Endodermal cell (in vitro differentiated cells): ENCODE results near the gene CAMTA1. TPM values are rescaled to one million over a fixed set of nuclear protein-coding genes. Genes with fewer than 3 reads are reported as not detected.

Source experiments
- DNase-seq: peaks from one replicate; pipeline ENCODE4 v3.0.0-alpha.2; 2017
- H3K27ac ChIP-seq: 2 replicates; pipeline ENCODE4 v1.5.1; 2013; ENCODE audit warnings: mild to moderate bottlenecking, low read depth, low read length, moderate library complexity
- H3K27me3 ChIP-seq: 2 replicates; pipeline ENCODE4 v1.6.1; 2013; ENCODE audit warnings: mild to moderate bottlenecking, low read length, moderate library complexity; ENCODE audit not compliant: insufficient read depth, control insufficient read depth, poor library complexity, severe bottlenecking
- H3K36me3 ChIP-seq: 2 replicates; pipeline ENCODE4 v1.7.0; 2013; ENCODE audit warnings: mild to moderate bottlenecking, low read length, moderate library complexity; ENCODE audit not compliant: control insufficient read depth, insufficient read depth
- H3K4me1 ChIP-seq: one replicate; pipeline ENCODE4 v1.7.0; 2013; ENCODE audit warnings: low read length; ENCODE audit not compliant: control insufficient read depth, insufficient read depth
- H3K4me3 ChIP-seq: 2 replicates; pipeline ENCODE4 v1.5.1; 2013; ENCODE audit warnings: mild to moderate bottlenecking, low read length, moderate library complexity
- H3K9ac ChIP-seq: 2 replicates; pipeline ENCODE4 v1.6.1; 2013; ENCODE audit warnings: mild to moderate bottlenecking, low read length, moderate library complexity; ENCODE audit not compliant: poor library complexity, severe bottlenecking; ENCODE audit errors: extremely low read depth
- H3K9me3 ChIP-seq: 2 replicates; pipeline ENCODE4 v1.6.1; 2013; ENCODE audit warnings: mild to moderate bottlenecking, low read length, moderate library complexity; ENCODE audit not compliant: control insufficient read depth
- H3K27ac Mint-ChIP-seq: 2 replicates; pipeline ENCODE4 v1.8.0; 2020; ENCODE audit warnings: mixed read lengths
- H3K27me3 Mint-ChIP-seq: 2 replicates; pipeline ENCODE4 v1.8.0; 2021; ENCODE audit warnings: mild to moderate bottlenecking, mixed read lengths; ENCODE audit not compliant: insufficient read depth
- H3K36me3 Mint-ChIP-seq: 2 replicates; pipeline ENCODE4 v1.8.0; 2020; ENCODE audit warnings: low read depth, mixed read lengths
- H3K4me1 Mint-ChIP-seq: 2 replicates; pipeline ENCODE4 v1.8.0; 2020; ENCODE audit warnings: mixed read lengths
- H3K4me3 Mint-ChIP-seq: 2 replicates; pipeline ENCODE4 v1.8.0; 2020; ENCODE audit warnings: mild to moderate bottlenecking, moderate library complexity, mixed read lengths
- H3K9me3 Mint-ChIP-seq: 2 replicates; pipeline ENCODE4 v1.8.0; 2020; ENCODE audit warnings: mild to moderate bottlenecking, mixed read lengths
- CTCF ChIP-seq: fragments of 200-600 bp; sonication (generic); conservative IDR thresholded peaks from 2 replicates; pipeline ENCODE4 v1.5.0; 2021; ENCODE audit warnings: antibody characterized with exemption, mild to moderate bottlenecking
- WGBS, 2 experiments: methylation state at CpG; one replicate each; pipeline versions ENCODE4 v1.1.5 to v1.1.7; 2013; ENCODE audit warnings: missing lambda C conversion rate in 2 of 2, mixed read lengths in 1 of 2; ENCODE audit not compliant: insufficient coverage in 1 of 2, insufficient read length in 1 of 2; 5-methylcytosine and 5-hydroxymethylcytosine counted together
- total RNA-seq, 2 donors: library from RNA; stranded (reverse); fragmentation: NEBNext Ultra II Directional in 1 of 2; extraction: Animal tissue kit (Norgen Biotek cat#: 25700) in 1 of 2; gene quantifications; 2 replicates in 1 of 2; 3 replicates in 1 of 2; pipeline ENCODE4 v1.2.1, GENCODE V29; 2021

Gene CAMTA1
- total RNA-seq, 2 donors from 2014 or later: 123 to 137 TPM

- H3K27me3 ChIP-seq: no peaks in the 10 kb centered on the region
- peak; percentile 99 for TF ChIP-seq CTCF
- no peak overlapping the region for H3K4me3 Mint-ChIP-seq
- H3K9ac ChIP-seq: no peak overlapping the region
- H3K36me3 ChIP-seq: no peaks in the 10 kb centered on the region
- peak overlapping the region; percentile 100 for H3K27ac ChIP-seq
- 20 to 29% methylated on average over 10 to 11 of the region's 11 CpGs for WGBS, 2 experiments
- H3K36me3 Mint-ChIP-seq: no peaks in the 10 kb centered on the region
- no peak overlapping the region for H3K27ac Mint-ChIP-seq
- H3K4me3 ChIP-seq: no peak overlapping the region
- no peaks in the 10 kb centered on the region for H3K27me3 Mint-ChIP-seq
- no peaks in the 10 kb centered on the region for H3K9me3 ChIP-seq
- H3K9me3 Mint-ChIP-seq: no peaks in the 10 kb centered on the region
- H3K4me1 ChIP-seq: peaks cover 9% of the 10 kb centered on the region
- peak; percentile 99 for DNase-seq
- H3K4me1 Mint-ChIP-seq: peaks cover 14% of the 10 kb centered on the region
These were observed 882.5 kb downstream of the CAMTA1 start for GRCh38 chr1:7667625-7668218.

DNA sequence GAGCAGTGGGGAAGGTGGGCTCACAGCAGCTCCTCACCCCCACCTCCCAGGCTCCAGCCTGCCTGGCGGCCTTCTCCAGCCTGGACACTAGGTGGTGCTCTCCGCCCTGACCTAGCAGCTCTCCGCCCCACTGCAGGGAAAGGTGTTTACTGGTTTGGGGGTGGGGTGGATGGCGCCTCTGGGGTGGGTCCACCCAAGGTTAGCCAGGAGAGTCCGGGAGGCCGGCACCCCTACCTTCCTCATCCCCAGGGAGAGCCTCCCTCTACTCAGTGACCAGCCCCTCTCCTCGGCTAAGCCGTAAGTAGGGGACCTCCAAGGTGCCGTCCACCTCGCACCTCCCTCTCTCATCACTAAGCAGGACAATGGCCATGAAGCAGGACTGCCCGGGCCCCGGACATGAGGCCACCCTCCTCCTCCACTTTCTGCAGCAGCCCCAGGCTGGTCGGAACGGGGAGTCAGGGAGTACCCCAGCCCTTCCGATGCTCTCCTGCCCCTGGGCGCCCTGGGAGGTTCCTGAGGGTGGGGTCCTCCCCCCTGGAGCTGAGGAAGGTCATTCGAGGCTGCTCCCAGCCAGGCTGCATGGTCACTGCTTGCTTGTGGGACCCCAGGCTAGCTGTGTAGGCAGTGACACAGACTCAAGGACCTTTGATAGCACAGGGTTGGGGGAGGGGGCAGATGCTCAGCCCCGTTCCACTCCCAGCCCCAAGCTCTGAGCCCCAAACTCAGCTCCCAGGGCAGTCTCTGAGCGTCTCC lies 884.5 kb downstream of the CAMTA1 start:
- H3K4me3 Mint-ChIP-seq: peak overlapping the region; percentile 45
- no peak overlapping the region for H3K4me3 ChIP-seq
- H3K27ac ChIP-seq: peak overlapping the region; percentile 100
- no peaks in the 10 kb centered on the region for H3K9me3 Mint-ChIP-seq
- H3K36me3 ChIP-seq: no peaks in the 10 kb centered on the region
- peaks cover 9% of the 10 kb centered on the region for H3K4me1 ChIP-seq
- H3K9me3 ChIP-seq: no peaks in the 10 kb centered on the region
- H3K27ac Mint-ChIP-seq: peak overlapping the region; percentile 50
- TF ChIP-seq CTCF: peak; percentile 96
- DNase-seq: peak; percentile 96
- H3K27me3 ChIP-seq: no peaks in the 10 kb centered on the region
- H3K9ac ChIP-seq: no peak overlapping the region
- no peaks in the 10 kb centered on the region for H3K36me3 Mint-ChIP-seq
- no peaks in the 10 kb centered on the region for H3K27me3 Mint-ChIP-seq
- WGBS, 2 experiments: 42 to 46% methylated on average over 6 to 18 of the region's 19 CpGs
- H3K4me1 Mint-ChIP-seq: peaks cover 14% of the 10 kb centered on the region

GRCh38 chr1:7670334-7671145 lies 885.3 kb downstream of the CAMTA1 start:
- DNase-seq: no peak
- peaks cover 14% of the 10 kb centered on the region for H3K4me1 Mint-ChIP-seq
- H3K27me3 Mint-ChIP-seq: no peaks in the 10 kb centered on the region
- 80 to 81% methylated on average over 10 to 15 of the region's 15 CpGs for WGBS, 2 experiments
- peak overlapping the region; percentile 50 for H3K27ac Mint-ChIP-seq
- Histone ChIP-seq H3K36me3 (no peaks in the 10 kb centered on the region), H3K27me3 (no peaks in the 10 kb centered on the region), H3K4me1 (peaks cover 9% of the 10 kb centered on the region), H3K9me3 (no peaks in the 10 kb centered on the region), H3K27ac (peak overlapping the region; percentile 100), H3K9ac (no peak overlapping the region), H3K4me3 (no peak overlapping the region)
- H3K4me3 Mint-ChIP-seq: peak overlapping the region; percentile 45
- no peak for TF ChIP-seq CTCF
- no peaks in the 10 kb centered on the region for H3K36me3 Mint-ChIP-seq
- no peaks in the 10 kb centered on the region for H3K9me3 Mint-ChIP-seq
